Calu3 (cell line): ENCODE measurements around the gene PACRG. TPM values are rescaled to one million over a fixed set of nuclear protein-coding genes. Genes with fewer than 3 reads are reported as not detected.

ENCODE experiments used
- BruUV-seq: library from RNA; stranded (reverse); fragments of 400-500 nt; replicated peaks from 2 replicates; lab custom pipeline; 2021; lab: Mats Ljungman, UMichigan
- CTCF ChIA-PET: fragments of 300-600 bp; sonication (Branson Sonifier 250); formaldehyde crosslinking; loops from one replicate; lab custom pipeline; 2022; ENCODE audit warnings: antibody characterized with exemption; lab: Charles Lee
- DNase-seq: peaks from one replicate; pipeline ENCODE4 v3.0.0; 2022
- H3K27ac Mint-ChIP-seq: one replicate; pipeline ENCODE4 v1.8.0; 2022; ENCODE audit warnings: mixed read lengths; ENCODE audit not compliant: unreplicated experiment
- H3K27me3 Mint-ChIP-seq: one replicate; pipeline ENCODE4 v1.8.0; 2022; ENCODE audit warnings: mixed read lengths; ENCODE audit not compliant: unreplicated experiment
- H3K36me3 Mint-ChIP-seq: one replicate; pipeline ENCODE4 v1.8.0; 2022; ENCODE audit warnings: mild to moderate bottlenecking, moderate library complexity, mixed read lengths; ENCODE audit not compliant: insufficient read depth, unreplicated experiment
- H3K4me1 Mint-ChIP-seq: one replicate; pipeline ENCODE4 v1.8.0; 2022; ENCODE audit warnings: mild to moderate bottlenecking, low read depth, mixed read lengths; ENCODE audit not compliant: unreplicated experiment
- H3K4me3 Mint-ChIP-seq: one replicate; pipeline ENCODE4 v1.8.0; 2022; ENCODE audit warnings: mild to moderate bottlenecking, low read depth, moderate library complexity, mixed read lengths; ENCODE audit not compliant: unreplicated experiment
- H3K9me3 Mint-ChIP-seq: one replicate; pipeline ENCODE4 v1.8.0; 2022; ENCODE audit warnings: low read depth, mixed read lengths; ENCODE audit not compliant: unreplicated experiment
- intact Hi-C: fragments of 100-400 bp; cut with micrococcal nuclease; formaldehyde crosslinking; loops from one replicate; pipeline ENCODE4 v1.10.0; 2022; ENCODE audit not compliant: unreplicated experiment
- total RNA-seq: library from RNA; stranded (reverse); gene quantifications from 2 replicates; pipeline ENCODE4 v1.2.3, GENCODE V29; 2022
- TF ChIP-seq, protein P1 (sequence below): fragments of 200-600 bp; IDR thresholded peaks from one replicate; pipeline ENCODE4 v1.8.0; 2022; ENCODE audit warnings: antibody characterized with exemption; ENCODE audit not compliant: unreplicated experiment

Gene PACRG
- total RNA-seq, 1 experiment from 2014 or later, result 1.5 TPM

DNA sequence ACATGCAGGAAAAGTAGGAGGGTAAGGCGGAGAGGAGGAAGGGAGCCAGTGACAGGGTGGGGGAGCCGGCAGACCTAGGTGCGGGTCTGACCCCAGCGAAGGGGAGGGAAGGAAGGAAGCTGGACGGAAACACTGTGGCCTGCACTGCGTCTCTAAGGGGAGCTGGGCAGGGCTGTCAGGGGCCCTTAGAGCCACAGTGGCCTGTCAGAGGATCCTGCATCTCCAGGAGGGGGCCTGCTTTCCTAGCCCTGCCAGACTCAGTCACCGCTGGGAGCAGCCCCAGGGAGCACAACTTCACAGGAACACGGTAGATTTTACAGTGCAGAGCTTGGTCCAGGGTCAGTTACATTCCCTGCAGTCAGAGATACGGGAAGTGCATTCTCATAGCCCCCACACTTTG lies 118.2 kb downstream of the PACRG start:
- TF ChIP-seq, protein P1, sequence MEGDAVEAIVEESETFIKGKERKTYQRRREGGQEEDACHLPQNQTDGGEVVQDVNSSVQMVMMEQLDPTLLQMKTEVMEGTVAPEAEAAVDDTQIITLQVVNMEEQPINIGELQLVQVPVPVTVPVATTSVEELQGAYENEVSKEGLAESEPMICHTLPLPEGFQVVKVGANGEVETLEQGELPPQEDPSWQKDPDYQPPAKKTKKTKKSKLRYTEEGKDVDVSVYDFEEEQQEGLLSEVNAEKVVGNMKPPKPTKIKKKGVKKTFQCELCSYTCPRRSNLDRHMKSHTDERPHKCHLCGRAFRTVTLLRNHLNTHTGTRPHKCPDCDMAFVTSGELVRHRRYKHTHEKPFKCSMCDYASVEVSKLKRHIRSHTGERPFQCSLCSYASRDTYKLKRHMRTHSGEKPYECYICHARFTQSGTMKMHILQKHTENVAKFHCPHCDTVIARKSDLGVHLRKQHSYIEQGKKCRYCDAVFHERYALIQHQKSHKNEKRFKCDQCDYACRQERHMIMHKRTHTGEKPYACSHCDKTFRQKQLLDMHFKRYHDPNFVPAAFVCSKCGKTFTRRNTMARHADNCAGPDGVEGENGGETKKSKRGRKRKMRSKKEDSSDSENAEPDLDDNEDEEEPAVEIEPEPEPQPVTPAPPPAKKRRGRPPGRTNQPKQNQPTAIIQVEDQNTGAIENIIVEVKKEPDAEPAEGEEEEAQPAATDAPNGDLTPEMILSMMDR, result no peak
- Mint-ChIP-seq H3K9me3 (no peaks in the 10 kb centered on the region), H3K36me3 (no peaks in the 10 kb centered on the region), H3K27ac (no peak overlapping the region), H3K4me1 (no peaks in the 10 kb centered on the region), H3K4me3 (no peak overlapping the region), H3K27me3 (no peaks in the 10 kb centered on the region)
- CTCF ChIA-PET, result interaction anchor here (0.9 kb wide), 1 partner anchor 9 kb away, joined by 3 read pairs; no protein-coding TSS in a partner anchor
- intact Hi-C loops, result no loop called here
- DNase-seq, result no peak
- no TSS peak for BruUV-seq

DNA sequence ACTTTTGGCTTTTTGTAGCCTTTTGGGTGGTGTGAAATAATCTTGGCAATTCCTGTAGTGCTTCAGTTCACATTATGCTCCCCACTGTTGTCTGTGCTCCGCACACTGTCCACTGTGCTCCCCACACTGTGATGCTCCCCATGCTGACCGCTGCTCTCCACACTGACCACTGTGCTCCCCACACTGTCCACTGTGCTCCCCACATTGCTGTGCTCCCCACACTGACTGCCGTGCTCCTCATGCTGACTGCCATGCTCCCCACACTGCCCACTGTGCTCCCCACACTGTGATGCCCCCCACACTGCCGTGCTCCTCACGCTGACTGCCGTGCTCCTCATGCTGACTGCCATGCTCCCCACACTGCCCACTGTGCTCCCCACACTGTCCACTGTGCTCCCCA lies 118.9 kb downstream of the PACRG start:
- DNase-seq, result no peak
- CTCF ChIA-PET, result no interaction called here
- TF ChIP-seq, protein P1, result no peak
- H3K4me3 Mint-ChIP-seq, result no peak overlapping the region
- intact Hi-C loops, result no loop called here
- H3K9me3 Mint-ChIP-seq, result no peaks in the 10 kb centered on the region
- no peaks in the 10 kb centered on the region for H3K27me3 Mint-ChIP-seq
- H3K27ac Mint-ChIP-seq, result no peak overlapping the region
- BruUV-seq, result no TSS peak
- no peaks in the 10 kb centered on the region for H3K36me3 Mint-ChIP-seq
- no peaks in the 10 kb centered on the region for H3K4me1 Mint-ChIP-seq

DNA sequence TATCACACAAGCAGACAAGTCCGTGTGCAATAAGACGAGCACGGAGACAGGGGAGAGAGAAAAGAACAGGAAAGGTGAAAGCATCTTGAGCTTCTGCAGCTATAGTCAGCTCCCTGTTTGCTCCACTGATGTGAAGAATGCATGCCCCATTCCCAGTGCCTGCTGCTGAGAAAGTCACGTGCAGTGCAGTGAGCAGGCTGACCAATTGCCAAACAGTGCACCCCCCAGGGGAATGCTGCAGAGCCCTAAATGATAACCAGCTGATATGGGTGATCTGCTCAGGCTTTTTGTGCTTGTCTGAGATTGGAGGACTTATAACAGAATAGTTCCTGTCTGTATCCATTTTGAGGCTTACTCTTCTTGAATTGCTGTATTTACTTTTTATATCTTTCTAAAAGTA lies 121.5 kb downstream of the PACRG start:
- no peak for DNase-seq
- H3K4me1 Mint-ChIP-seq, result no peaks in the 10 kb centered on the region
- intact Hi-C loops, result no loop called here
- H3K36me3 Mint-ChIP-seq, result no peaks in the 10 kb centered on the region
- CTCF ChIA-PET, result no interaction called here
- no peaks in the 10 kb centered on the region for H3K27me3 Mint-ChIP-seq
- TF ChIP-seq, protein P1, result no peak
- BruUV-seq, result no TSS peak
- no peak overlapping the region for H3K27ac Mint-ChIP-seq
- H3K4me3 Mint-ChIP-seq, result no peak overlapping the region
- no peaks in the 10 kb centered on the region for H3K9me3 Mint-ChIP-seq

DNA sequence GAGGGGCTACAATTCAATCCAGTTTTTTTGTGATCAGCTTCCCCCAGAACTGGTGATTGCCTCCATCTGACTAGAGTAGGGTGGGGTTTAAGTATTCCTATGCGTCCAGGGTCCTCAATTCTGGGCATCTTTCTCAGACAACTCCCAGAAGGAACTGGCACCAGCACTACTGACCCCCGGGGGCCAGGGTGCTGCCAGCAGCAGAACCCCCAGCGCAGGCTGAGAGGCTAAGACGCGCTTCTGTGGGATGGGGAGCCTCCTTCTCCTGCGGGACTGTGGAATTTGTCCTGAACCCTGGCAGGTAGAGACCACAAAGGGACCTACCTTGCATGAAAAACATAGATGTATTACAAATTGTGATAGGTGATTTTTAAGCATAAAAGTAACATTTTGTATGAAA lies 124.4 kb downstream of the PACRG start:
- H3K4me1 Mint-ChIP-seq, result peaks cover 5% of the 10 kb centered on the region
- intact Hi-C loops, result loop anchor here (10.0 kb wide), 1 partner anchor 313 kb away; no protein-coding TSS in a partner anchor
- H3K4me3 Mint-ChIP-seq, result no peak overlapping the region
- TF ChIP-seq, protein P1, result no peak
- H3K27me3 Mint-ChIP-seq, result no peaks in the 10 kb centered on the region
- no peaks in the 10 kb centered on the region for H3K9me3 Mint-ChIP-seq
- no TSS peak for BruUV-seq
- no peak for DNase-seq
- CTCF ChIA-PET, result no interaction called here
- H3K36me3 Mint-ChIP-seq, result no peaks in the 10 kb centered on the region
- no peak overlapping the region for H3K27ac Mint-ChIP-seq
